SJSA1 (cell line): ENCODE measurements around the gene TTC19. TPM values are rescaled to one million over a fixed set of nuclear protein-coding genes. Genes with fewer than 3 reads are reported as not detected.
"Not testable (repeated sequence)": the region's sequence is repeated elsewhere in the genome, so short reads cannot be mapped to it uniquely, and the experiment has no call there.

Source experiments
- DNase-seq, 2 experiments: peaks; one replicate each; pipeline ENCODE4 v3.0.0-alpha.2; 2015 to 2020; ENCODE audit warnings: low spot score in 2 of 2, low read depth in 1 of 2
- H3K27ac ChIP-seq: fragments of 250-450 bp; sonication (Bioruptor Pico); 2 replicates; pipeline ENCODE4 v1.5.1; 2020; ENCODE audit warnings: mild to moderate bottlenecking, moderate library complexity
- H3K27me3 ChIP-seq: fragments of 250-450 bp; sonication (Bioruptor Pico); replicated peaks from 2 replicates; pipeline ENCODE4 v1.5.1; 2020; ENCODE audit warnings: mild to moderate bottlenecking, moderate library complexity
- H3K36me3 ChIP-seq: fragments of 250-450 bp; sonication (Bioruptor Pico); 2 replicates; pipeline ENCODE4 v1.5.1; 2020; ENCODE audit warnings: mild to moderate bottlenecking
- H3K4me1 ChIP-seq: fragments of 250-450 bp; sonication (Bioruptor Pico); replicated peaks from 2 replicates; pipeline ENCODE4 v1.6.1; 2021; ENCODE audit warnings: mild to moderate bottlenecking
- H3K4me3 ChIP-seq: fragments of 250-450 bp; sonication (Bioruptor Pico); 2 replicates; pipeline ENCODE4 v1.5.1; 2020; ENCODE audit warnings: mild to moderate bottlenecking
- H3K9me3 ChIP-seq: fragments of 250-450 bp; sonication (Bioruptor Pico); replicated peaks from 2 replicates; pipeline ENCODE4 v1.5.1; 2020; ENCODE audit warnings: mild to moderate bottlenecking
- total RNA-seq: library from RNA; depleted of rRNA; stranded (reverse); fragments of >200 nt; shearing (Covaris generic); gene quantifications from 2 replicates; pipeline ENCODE4 v1.2.3, GENCODE V29; 2014

TTC19 gene
- total RNA-seq, 1 experiment from 2014 or later: 28.9 TPM

DNA sequence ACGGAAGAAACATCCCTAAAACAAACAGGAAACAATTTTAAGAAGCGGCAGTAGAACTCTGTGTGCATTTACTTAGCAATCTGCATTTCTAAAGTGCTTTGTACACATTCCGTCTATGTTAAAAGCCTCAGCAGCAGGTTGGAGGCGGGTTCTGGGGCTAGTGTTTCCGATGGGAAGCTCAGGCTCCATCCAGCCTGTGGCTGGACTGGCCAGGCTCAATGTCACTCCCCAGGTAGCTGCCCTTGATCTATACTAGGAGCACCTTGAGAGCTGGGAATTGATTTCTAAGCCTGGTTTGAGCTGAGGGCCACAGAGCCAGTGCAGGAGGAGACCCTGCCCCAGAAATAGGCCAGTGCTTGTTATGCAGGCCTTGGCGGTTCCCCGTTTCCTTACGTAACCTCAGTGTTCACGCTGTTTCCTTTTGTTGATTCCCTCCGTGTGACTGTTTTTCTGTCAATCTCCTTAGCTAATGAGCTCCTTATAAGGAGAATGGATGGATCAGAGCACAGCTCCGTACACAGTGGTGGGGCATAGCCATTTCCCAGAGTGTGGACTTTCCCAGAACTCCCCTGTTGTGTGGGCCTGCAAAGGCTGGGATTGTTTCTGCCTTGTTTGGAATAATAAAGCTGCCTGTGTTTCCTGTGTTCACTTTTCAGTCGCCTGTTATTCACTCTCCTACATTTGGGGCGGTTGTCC lies 33.3 kb upstream of the TTC19 start:
- no peaks in the 10 kb centered on the region for H3K9me3 ChIP-seq
- 0 out of 2 replicates have a peak overlapping the region, but pooled peaks have one; percentile 15 for H3K27ac ChIP-seq
- 0 out of 2 replicates have a peak, but pooled peaks cover 5% of the 10 kb centered on the region for H3K36me3 ChIP-seq
- H3K4me3 ChIP-seq: no peak overlapping the region
- H3K27me3 ChIP-seq: no peaks in the 10 kb centered on the region
- peak in 1 of 2 experiments; percentile 24 for DNase-seq
- peaks cover 73% of the 10 kb centered on the region for H3K4me1 ChIP-seq

GRCh38 chr17:15966879-15967248 lies 32.8 kb upstream of the TTC19 start:
- Histone ChIP-seq H3K36me3 (0 out of 2 replicates have a peak, but pooled peaks cover 5% of the 10 kb centered on the region), H3K27ac (0 out of 2 replicates have a peak overlapping the region, but pooled peaks have one; percentile 15), H3K4me1 (peaks cover 68% of the 10 kb centered on the region), H3K9me3 (no peaks in the 10 kb centered on the region), H3K4me3 (no peak overlapping the region), H3K27me3 (no peaks in the 10 kb centered on the region)
- no peak for DNase-seq

- Histone ChIP-seq H3K36me3 (0 out of 2 replicates have a peak, but pooled peaks cover 5% of the 10 kb centered on the region), H3K27ac (no peak overlapping the region; the same call in 1 of the 2 replicates), H3K4me1 (peaks cover 58% of the 10 kb centered on the region), H3K4me3 (no peak overlapping the region), H3K9me3 (no peaks in the 10 kb centered on the region), H3K27me3 (no peaks in the 10 kb centered on the region)
- DNase-seq: peak; percentile 36 to 60
These were observed 31.8 kb upstream of the TTC19 start for GRCh38 chr17:15967706-15968399.

DNA sequence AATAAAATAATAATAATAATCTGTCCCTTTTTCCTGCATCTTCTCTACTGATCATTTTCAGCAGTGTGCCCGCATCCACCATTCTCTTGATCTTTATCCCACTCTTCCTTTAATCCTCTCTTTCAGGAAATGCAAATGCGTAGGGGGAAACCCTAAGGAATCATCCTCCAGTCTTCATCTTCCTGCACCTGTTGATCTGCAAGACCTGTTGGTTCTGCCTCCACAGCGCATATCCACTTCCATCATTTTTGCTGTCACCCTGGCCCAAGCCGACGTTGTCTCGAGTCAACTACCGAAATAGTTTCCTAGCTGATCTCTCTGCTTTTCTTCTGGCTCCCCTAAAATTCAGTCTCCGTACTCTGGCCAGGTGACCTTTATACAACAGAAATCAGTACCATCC lies 30.2 kb upstream of the TTC19 start:
- Histone ChIP-seq H3K27ac (no peak overlapping the region), H3K4me3 (no peak overlapping the region), H3K4me1 (peaks cover 42% of the 10 kb centered on the region), H3K36me3 (0 out of 2 replicates have a peak, but pooled peaks cover 5% of the 10 kb centered on the region), H3K9me3 (no peaks in the 10 kb centered on the region), H3K27me3 (no peaks in the 10 kb centered on the region)
- DNase-seq: no peak

DNA sequence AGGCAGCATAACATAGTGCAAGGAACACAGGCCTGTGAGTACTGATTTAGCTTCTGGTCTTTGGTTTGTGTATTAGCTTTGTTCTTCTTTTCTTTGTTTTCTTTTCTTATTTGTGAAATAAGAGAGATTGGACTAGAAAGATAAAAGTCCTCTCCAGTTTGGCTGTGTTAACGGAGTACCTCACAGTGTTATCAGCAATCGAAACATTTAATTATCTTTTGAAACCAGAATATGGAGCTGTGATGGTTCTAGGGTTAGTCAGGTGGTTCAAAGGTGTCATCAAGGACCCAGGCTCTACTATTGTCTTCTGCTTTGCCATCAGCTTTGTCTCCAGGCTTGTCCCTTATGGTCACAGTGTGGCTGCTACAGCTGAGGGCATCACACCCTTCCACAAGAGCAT lies 29.1 kb upstream of the TTC19 start:
- Histone ChIP-seq H3K4me1 (peaks cover 32% of the 10 kb centered on the region), H3K9me3 (no peaks in the 10 kb centered on the region), H3K27me3 (no peaks in the 10 kb centered on the region), H3K27ac (no peak overlapping the region), H3K4me3 (no peak overlapping the region), H3K36me3 (peaks cover 11% of the 10 kb centered on the region)
- DNase-seq: no peak

GRCh38 chr17:15971098-15971678 lies 28.4 kb upstream of the TTC19 start:
- H3K4me1 ChIP-seq: peaks cover 25% of the 10 kb centered on the region
- H3K27me3 ChIP-seq: no peaks in the 10 kb centered on the region
- no peak overlapping the region for H3K4me3 ChIP-seq
- no peaks in the 10 kb centered on the region for H3K9me3 ChIP-seq
- no peak overlapping the region for H3K27ac ChIP-seq
- peaks cover 13% of the 10 kb centered on the region for H3K36me3 ChIP-seq
- no peak for DNase-seq

DNA sequence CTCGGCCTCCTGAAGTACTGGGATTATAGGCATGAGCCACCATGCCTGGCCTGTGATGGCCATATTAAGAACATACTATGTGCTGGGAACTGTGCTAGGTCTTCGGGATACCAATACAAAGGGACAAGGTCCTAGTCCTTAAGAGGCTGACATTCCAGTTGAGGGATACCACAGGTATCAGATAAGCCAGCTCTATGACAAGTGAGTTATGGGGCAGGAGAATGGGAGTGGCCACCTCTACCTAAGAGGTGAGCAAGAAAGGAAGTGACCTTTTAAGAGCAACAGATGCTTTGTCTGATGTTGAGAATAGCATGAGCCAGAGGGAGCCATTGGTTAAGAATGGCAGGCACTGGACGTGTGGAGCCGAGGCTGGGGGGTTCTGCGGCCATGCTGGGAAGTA lies 27.7 kb upstream of the TTC19 start:
- no peak for DNase-seq
- H3K4me3 ChIP-seq: no peak overlapping the region
- H3K27me3 ChIP-seq: no peaks in the 10 kb centered on the region
- no peak overlapping the region for H3K27ac ChIP-seq
- peaks cover 18% of the 10 kb centered on the region for H3K4me1 ChIP-seq
- H3K9me3 ChIP-seq: no peaks in the 10 kb centered on the region
- H3K36me3 ChIP-seq: peaks cover 20% of the 10 kb centered on the region

- Histone ChIP-seq H3K27me3 (no peaks in the 10 kb centered on the region), H3K9me3 (no peaks in the 10 kb centered on the region), H3K27ac (no peak overlapping the region), H3K36me3 (peaks cover 24% of the 10 kb centered on the region), H3K4me1 (peaks cover 11% of the 10 kb centered on the region), H3K4me3 (no peak overlapping the region)
- no peak for DNase-seq
These were observed 27.1 kb upstream of the TTC19 start for GRCh38 chr17:15972497-15972951.

- no peak for DNase-seq
- no peak overlapping the region for H3K4me3 ChIP-seq
- H3K4me1 ChIP-seq: peaks cover 6% of the 10 kb centered on the region
- no peak overlapping the region for H3K27ac ChIP-seq
- H3K27me3 ChIP-seq: no peaks in the 10 kb centered on the region
- H3K9me3 ChIP-seq: no peaks in the 10 kb centered on the region
- H3K36me3 ChIP-seq: peaks cover 27% of the 10 kb centered on the region
These were observed 26.6 kb upstream of the TTC19 start for GRCh38 chr17:15973016-15973415.

DNA sequence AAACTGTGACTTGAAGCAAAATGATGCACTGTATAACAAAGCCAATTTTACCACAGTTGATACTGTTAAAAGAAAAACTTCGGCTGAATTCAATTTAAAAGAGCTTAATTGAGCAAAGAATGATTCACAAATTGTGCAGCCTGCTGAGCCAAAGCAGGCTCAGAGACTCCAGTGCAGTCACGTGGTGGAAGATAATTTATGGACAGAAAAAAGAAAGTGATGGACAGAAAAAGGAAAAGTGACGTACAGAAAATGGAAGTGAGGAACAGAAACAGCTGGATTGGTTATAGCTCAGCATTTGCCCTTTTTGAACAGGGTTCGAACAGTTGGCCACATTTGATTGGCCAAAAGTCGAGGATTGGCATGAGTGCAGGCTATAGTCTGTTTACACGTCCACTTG lies 25.8 kb upstream of the TTC19 start:
- H3K4me1 ChIP-seq: no peaks in the 10 kb centered on the region
- peaks cover 28% of the 10 kb centered on the region for H3K36me3 ChIP-seq
- no peak overlapping the region for H3K4me3 ChIP-seq
- DNase-seq: no peak
- no peak overlapping the region for H3K27ac ChIP-seq
- no peaks in the 10 kb centered on the region for H3K9me3 ChIP-seq
- H3K27me3 ChIP-seq: no peaks in the 10 kb centered on the region

DNA sequence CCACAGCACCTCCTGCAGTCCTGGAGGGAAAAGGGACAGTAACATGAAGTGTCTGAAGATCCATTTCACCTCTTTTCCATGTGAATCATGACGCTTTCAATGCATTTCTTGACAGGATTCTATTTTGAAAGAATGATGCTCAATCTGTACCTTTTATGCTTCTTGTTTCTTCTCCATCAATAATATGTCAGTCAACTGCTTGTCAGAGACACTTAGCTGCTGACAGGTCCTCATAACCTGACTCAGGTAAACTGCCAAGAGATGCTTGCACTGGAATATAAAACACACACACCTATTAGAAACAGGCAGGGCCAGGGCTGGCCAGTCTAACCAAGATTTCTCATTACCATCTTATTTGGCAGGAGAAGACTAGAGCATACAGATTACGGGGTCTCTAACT lies 21.7 kb upstream of the TTC19 start:
- no peak for DNase-seq
- Histone ChIP-seq H3K27me3 (no peaks in the 10 kb centered on the region), H3K4me3 (no peak overlapping the region), H3K4me1 (peaks cover 14% of the 10 kb centered on the region), H3K27ac (no peak overlapping the region), H3K9me3 (no peaks in the 10 kb centered on the region), H3K36me3 (peaks cover 44% of the 10 kb centered on the region)

- H3K36me3 ChIP-seq: peaks cover 49% of the 10 kb centered on the region
- DNase-seq: no peak
- no peaks in the 10 kb centered on the region for H3K9me3 ChIP-seq
- no peak overlapping the region for H3K27ac ChIP-seq
- peaks cover 14% of the 10 kb centered on the region for H3K4me1 ChIP-seq
- H3K27me3 ChIP-seq: no peaks in the 10 kb centered on the region
- H3K4me3 ChIP-seq: no peak overlapping the region
These were observed 21.0 kb upstream of the TTC19 start for GRCh38 chr17:15978606-15979005.

DNA sequence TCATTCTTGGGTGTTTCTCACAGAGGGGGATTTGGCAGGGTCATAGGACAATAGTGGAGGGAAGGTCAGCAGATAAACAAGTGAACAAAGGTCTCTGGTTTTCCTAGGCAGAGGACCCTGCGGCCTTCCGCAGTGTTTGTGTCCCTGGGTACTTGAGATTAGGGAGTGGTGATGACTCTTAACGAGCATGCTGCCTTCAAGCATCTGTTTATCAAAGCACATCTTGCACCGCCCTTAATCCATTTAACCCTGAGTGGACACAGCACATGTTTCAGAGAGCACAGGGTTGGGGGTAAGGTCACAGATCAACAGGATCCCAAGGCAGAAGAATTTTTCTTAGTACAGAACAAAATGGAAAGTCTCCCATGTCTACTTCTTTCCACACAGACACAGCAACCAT lies 20.6 kb upstream of the TTC19 start:
- H3K27ac ChIP-seq, H3K9me3 ChIP-seq, DNase-seq, H3K4me3 ChIP-seq, H3K27me3 ChIP-seq: not testable (repeated sequence)
- Histone ChIP-seq H3K36me3 (peaks cover 54% of the 10 kb centered on the region), H3K4me1 (peaks cover 14% of the 10 kb centered on the region)

DNA sequence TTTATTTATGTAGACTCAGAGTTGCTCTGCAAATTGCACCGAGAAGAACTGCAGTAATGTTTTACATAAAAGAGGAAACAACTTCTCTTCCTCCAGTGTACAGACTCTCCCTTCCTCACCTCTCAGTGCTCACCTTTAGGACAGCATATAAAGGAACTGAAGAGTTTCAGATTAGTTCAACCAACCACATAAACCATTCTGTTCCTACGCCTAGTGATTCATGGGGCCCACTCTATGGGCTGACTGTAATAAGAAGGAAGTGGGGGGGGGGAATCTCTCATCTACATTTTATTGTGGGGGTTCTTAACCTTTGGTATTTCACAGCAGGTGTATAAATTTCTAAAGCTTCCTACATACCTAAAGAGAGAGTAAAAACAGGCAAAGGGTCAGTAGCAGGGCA lies 18.4 kb upstream of the TTC19 start:
- peaks cover 63% of the 10 kb centered on the region for H3K36me3 ChIP-seq

More for the DNA sequence above, 18.4 kb upstream of the TTC19 start:
- peaks cover 14% of the 10 kb centered on the region for H3K4me1 ChIP-seq
- no peaks in the 10 kb centered on the region for H3K27me3 ChIP-seq
- H3K9me3 ChIP-seq: no peaks in the 10 kb centered on the region
- H3K4me3 ChIP-seq: no peak overlapping the region
- no peak for DNase-seq
- H3K27ac ChIP-seq: peak overlapping the region; percentile 48; the same call in 1 of the 2 replicates
